HG03575 (cell line): ENCODE measurements around the gene SCLT1.
"Not testable (repeated sequence)": the region's sequence is repeated elsewhere in the genome, so short reads cannot be mapped to it uniquely, and the experiment has no call there.

Source experiments
- ATAC-seq: cut with Tn5 transposase; IDR thresholded peaks from one replicate; pipeline ENCODE4 v1.9.1; 2021; ENCODE audit not compliant: unreplicated experiment, insufficient number of reproducible peaks, low FRiP score; ENCODE audit errors: extremely low read depth

Gene SCLT1

DNA sequence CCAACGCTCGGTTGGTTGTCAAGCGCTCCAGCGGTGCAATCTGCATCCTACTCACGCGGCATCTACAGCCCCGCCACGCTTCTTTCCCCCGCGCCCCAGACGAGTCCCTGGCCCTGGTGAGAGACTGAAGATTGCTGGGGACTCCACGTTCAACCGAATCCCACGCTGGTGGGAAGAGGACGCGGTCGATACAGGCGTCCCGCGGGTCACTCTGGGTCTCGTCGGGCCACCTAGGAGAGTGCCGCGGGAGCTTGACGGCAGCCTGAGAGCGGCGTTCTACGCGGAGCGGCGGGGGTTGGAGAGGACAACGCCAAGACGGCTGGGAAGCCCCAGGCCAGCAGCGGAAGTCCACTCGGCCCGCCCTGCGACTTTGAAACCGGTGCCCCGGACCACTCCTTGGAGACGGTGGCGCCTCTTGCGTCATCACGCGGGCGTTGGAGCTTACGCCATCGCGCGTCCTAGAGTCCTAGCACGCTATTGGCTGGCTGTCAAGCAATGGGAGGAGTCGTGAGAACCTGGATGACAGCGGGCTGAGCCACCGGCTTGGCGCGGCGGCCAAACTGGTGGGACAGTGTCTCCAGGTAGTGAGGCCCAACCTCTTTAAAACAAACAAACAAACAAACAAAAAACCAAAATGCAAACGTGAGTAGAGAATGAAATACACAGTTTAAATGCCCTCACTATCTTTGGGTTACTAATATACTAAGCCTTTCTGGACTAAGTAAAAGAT lies at the start of gene SCLT1:
TSS of gene SCLT1 (minus strand) at position 349 of the 730 bp plus-strand sequence. CDS start 436 bp downstream, outside the sequence.
- ATAC-seq: peak; percentile 85

DNA sequence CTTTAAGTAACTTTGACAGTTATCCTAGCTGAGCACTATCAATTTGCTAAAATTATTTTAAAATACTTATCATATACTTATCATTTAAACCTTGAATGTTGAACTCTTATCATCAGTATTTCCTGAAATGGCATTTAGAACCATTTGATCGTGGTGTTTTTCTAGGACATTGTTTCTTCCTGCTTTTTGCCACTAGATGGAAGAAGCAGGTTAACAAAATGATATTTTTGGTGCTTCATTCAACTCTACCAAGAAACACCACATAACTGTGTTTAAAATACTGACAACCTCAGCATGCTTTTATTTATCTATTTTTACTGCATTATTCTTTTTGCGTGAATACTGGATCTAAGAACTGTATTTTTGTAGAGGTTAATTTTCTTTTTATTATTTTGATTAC lies 47.2 kb upstream of the SCLT1 start:
- ATAC-seq: no peak

DNA sequence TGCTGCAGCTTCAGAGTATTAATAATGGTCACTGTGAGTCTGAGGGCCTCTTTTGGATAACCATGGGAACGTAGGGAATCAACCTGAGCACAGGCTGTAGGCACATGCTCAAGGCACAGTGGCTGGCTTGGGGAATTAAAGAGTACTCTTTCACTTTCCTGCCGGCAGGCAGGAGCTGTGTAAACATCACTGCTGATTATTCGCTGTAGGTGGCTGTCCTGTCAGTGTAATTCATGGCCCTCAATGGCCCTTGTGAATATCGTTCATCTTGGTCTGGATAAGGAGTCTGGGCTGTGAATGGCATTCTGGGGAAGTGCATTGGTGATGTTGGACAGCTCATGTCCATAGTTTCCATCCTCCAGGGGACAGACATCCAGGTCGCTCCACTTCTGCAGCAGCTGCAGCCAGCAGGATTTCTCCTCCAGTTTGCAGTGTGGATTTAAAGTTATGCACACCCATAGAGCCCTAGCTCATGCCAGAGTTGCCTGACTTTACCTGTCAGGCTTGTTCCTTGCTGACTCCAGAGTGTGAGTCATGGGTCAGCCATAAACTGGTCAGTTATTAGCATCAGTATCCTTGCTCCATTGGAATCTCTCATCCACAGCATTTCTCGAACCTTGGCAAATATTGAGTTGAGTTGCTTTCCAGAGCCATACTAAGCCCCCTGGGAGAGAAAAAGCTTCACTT lies 45.6 kb upstream of the SCLT1 start:
- no peak for ATAC-seq

DNA sequence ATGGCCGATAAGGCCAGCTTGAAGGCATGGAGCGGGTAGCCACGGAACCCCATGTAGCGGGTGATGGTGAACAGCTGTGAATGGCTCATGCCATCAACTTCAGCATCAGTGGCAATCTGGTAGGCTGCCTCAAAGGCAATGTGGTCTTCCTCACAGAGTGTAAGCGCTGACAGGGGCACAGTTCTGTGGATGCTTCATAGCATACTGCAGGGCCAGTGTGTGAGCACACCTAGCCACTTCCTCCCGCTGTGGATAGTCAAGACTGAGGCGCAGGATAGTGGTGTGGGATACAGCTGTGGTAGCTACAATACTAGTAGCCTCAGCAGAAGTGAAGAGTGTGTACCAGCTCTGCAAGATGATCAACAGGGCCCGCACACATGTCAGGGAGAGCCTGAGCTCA lies 43.1 kb upstream of the SCLT1 start:
- no peak for ATAC-seq

GRCh38 chr4:129131343-129131742 lies 38.0 kb upstream of the SCLT1 start:
- no peak for ATAC-seq

DNA sequence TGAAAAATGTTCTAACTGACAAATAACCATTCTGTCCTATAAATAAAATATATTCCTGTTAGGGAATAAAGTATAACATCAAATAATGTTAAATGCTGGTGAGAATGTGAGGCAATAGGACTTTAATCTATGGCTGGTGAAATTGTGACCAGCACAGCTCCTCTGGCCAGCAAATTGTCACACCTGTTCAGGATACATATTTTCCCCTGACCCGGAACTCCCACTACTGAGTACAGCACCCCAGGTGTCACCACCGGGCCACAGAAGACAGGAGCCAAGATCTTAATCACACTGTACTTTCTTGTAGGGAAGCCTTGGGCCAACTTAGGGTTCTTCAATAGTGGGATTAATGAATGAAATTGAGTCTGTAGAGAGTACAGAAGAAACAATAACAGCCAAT lies 35.8 kb upstream of the SCLT1 start:
- no peak for ATAC-seq

- not testable (repeated sequence) for ATAC-seq
These were observed 33.3 kb upstream of the SCLT1 start for GRCh38 chr4:129126614-129127013.

DNA sequence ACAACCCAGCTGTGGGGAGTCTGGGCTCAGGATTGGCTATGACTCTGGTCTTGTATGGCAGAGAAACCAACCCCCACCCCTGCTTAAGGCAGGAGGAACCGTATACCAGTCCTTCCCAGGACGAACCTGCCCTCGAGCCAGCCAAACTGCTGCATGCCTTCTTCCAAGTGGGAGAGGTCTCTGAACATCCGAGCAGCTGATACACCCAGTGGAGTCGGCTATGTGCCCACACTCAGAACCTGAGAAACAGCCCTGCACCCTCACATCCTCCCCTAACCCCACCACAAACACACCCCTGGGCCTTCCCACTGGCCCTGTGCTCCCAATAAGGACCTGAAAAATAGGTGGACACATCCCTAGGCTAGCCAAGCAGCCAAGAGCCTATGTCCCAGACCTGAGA lies 24.4 kb upstream of the SCLT1 start:
- no peak for ATAC-seq

DNA sequence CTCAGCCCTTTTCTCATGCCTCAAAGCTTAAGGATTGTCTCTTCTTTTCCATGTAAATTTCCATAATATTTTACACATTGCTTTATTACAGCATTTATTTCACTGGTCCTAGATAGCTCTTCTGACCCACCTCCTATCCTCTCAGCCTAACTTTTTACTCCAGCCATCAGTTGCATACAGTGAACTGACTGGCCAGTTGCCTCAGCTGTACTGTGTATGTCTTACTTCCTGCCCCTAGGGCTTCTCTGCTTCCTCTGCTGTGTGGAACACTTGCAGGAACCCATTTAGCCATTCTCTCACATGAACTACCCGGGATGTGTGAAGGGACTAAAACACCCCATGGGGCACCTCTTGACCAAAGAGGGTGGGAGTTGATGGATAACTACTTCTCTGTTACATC lies 20.6 kb upstream of the SCLT1 start:
- no peak for ATAC-seq

DNA sequence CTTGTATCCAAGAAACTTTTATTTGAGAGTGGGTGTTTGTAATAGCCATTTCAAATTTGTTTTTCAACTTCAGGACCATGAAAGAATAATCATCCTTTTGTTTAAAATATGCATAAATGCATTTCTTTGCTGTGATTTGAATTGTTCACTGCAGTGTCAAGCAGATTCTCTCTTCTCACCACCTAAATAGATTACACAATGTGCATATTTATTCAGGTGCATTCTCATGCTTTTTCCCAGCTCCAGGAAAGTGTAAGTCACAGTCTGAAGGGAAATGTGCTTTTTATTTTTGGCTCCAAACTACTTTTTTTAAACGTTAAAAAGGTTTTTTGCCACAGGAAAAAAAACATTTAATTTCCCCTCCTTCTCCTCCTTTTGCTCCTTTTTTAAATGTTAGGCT lies 20.1 kb upstream of the SCLT1 start:
- ATAC-seq: no peak

DNA sequence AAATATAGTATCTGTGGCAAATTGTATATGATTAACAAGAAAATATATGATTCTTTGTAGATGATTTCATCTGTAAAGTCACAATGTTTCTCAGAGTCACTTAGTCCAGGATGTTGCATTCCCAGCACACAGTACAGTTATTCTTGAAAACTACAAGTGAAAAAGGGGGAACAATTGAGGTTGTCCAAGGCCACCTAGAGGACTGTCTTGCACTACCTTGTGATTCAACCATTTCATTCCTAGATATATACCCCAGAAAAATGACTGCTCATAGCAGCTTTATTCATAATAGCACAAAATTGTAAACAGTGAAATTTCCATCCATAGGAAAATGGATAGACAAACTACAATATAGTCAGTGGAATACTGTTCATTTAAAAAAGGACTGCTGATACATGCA lies 18.6 kb upstream of the SCLT1 start:
- ATAC-seq: no peak

GRCh38 chr4:129110931-129111330 lies 17.6 kb upstream of the SCLT1 start:
- no peak for ATAC-seq

GRCh38 chr4:129109965-129110824 lies 16.9 kb upstream of the SCLT1 start:
- no peak for ATAC-seq

DNA sequence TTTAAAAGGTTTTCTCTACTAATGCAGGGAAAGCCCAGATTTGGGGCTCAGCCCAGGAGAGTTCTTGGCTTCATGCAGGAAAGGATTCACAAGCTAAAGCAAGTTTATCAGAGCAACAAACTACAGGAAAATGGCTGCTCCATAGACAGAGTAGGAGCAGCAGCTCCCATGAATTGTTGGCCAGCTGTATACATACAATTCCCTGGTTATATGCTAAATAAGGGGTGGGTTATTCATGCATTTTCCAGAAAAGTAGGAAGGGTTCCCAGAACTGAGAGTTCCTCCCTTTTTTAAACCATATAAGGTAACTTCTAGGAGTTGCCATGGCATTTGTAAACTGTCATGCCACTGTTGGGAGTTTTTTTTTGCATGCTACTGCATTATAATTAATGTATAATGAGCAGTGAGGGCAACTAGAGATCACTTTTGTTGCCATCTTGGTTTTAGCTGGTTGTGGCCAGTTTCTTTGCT lies 5.2 kb upstream of the SCLT1 start:
- ATAC-seq: no peak

GRCh38 chr4:129095811-129096454 lies 2.6 kb upstream of the SCLT1 start, which contains the start of gene C4orf33:
Gene C4orf33 (plus strand): TSS chr4:129096152. CDS start chr4:129102611, 6,459 bp downstream.
- peak; percentile 32 for ATAC-seq

DNA sequence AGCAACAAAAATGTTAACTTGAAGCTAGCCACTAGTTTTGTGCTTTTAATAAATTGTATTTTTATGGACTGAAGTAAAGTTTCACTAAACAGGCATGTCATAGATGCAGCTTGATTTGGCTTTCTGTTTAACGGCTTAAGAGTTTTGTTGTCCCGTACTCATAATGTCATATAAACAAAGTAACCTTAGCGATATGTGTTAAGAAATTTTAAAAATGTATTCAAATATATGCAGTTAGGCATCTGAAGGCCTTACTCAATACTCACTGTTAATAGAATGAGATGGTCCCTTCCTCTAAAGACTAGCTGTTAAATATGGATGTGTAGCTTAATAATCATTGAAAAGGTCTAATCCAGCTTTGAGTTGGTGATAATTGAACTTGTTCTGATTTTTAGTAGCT lies 1.0 kb upstream of the SCLT1 start:
- ATAC-seq: no peak

DNA sequence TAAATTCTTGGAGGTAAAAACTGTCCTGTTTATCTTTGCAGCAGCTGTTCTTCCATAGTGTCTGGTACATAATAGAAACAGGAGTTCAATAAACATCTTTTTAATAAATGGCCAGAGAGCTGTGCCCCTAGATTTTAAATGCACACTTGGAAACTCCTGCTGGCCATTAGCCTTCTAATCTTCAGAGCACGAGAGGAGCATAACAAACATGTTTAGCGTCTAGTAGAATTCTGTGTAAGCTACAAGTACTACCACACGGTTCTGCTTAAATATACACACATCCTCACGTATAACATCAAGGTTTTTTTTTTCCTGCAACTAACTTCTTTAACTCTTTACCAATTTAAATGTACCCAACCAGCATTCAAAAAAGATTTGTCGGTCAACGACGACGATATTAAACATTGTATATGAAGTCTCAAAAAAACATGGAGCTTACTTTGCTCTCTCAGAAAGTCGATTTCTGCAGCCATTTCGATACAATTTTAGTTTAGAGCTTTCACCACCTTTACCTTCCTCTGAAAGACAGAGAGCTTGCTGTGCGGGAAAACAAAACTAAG lies 628 bp downstream of the SCLT1 start:
- ATAC-seq: no peak

- ATAC-seq: no peak
These were observed 5.8 kb downstream of the SCLT1 start for GRCh38 chr4:129087516-129087915.

- no peak for ATAC-seq
These were observed 7.9 kb downstream of the SCLT1 start for GRCh38 chr4:129085472-129085871.
